Measurements from ENCODE around the gene RAB44.

Gene RAB44

DNA sequence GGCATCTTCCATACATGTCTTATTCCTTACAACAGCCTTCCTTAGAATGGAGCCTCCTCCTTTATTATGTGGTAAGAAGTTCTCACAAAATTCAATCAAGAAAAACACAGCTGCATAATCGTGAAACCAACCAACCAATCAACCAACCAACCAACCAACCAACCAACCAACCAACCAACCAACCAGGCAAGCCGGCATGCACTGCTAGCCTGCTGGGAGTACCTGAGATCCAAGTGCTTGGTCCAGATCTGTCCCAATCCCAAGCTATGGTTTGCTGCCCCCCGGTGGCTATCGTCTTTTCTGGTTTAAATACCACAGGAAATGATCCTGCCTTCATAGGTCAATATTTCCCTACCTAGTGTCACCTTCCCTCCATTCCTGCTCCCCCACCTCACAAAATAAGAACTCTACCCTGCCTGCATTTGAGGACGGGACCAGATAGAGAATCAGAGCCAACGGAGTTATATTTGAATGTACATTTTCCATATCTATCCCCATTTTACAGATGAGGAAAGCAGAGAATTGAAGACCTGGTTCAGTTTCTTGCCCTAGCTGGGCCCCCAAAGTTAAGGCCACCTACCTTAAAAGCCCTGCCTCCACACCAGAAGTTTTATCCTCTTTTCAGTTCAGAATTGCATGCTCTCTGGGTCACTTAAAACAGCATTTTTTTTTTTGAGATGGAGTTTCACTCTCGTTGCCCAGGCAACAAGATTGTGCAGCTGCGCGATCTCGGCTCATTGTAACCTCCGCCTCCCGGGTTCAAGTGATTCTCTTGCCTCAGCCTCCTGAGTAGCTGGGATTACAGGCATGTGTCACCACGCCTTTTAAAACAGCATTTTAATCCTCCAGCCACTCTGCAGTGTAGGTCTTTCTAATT lies 27.1 kb downstream of the RAB44 start:
- intact Hi-C loops (cut with DNase I) = no loop called here
- DNase-seq = peak in 6 of 10 donors; percentile 38 to 88 (median 64)

DNA sequence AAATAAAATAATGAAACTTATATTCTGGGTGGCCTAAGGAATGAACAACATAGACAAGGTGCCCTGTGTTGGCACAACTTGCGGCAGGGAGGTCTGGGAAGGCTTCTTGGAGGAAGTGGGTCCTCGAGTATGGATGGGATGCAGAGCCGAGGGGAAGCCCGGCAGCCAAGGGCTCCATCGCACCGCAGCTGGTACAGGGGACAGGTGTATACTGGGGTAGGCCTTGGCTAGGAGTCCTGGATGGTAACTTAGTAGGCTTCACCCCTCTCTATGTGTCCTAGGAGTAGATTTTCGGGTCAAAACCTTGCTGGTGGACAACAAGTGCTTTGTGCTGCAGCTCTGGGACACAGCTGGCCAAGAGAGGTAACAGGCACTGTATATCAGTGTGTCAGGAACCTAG lies 28.0 kb downstream of the RAB44 start:
- peak in 1 of 10 donors; percentile 69 for DNase-seq
- intact Hi-C loops (cut with DNase I) = no loop called here

DNA sequence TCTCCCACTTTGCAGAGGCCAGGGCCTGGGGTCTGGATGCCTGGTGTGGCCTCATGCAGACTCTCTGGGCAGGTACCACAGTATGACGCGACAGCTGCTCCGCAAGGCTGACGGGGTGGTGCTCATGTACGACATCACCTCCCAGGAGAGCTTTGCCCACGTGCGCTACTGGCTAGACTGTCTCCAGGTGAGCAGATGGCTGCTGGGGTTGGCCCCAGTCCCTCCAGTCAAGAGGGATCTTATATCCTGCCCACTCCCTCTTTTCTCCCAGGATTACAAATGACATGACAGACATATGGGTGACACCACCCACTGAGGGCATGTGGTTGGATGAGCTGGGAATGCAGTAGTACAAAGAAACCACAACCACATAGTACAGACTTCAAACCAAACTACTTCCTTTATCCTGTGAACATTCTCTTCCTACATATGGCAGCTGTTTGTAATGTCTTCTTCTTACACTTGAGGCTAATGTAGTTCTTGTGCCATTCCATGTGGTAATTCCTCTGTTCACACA lies 29.9 kb downstream of the RAB44 start:
- DNase-seq = peak in 2 of 10 donors; percentile 22 to 71
- intact Hi-C loops (cut with DNase I) = no loop called here

DNA sequence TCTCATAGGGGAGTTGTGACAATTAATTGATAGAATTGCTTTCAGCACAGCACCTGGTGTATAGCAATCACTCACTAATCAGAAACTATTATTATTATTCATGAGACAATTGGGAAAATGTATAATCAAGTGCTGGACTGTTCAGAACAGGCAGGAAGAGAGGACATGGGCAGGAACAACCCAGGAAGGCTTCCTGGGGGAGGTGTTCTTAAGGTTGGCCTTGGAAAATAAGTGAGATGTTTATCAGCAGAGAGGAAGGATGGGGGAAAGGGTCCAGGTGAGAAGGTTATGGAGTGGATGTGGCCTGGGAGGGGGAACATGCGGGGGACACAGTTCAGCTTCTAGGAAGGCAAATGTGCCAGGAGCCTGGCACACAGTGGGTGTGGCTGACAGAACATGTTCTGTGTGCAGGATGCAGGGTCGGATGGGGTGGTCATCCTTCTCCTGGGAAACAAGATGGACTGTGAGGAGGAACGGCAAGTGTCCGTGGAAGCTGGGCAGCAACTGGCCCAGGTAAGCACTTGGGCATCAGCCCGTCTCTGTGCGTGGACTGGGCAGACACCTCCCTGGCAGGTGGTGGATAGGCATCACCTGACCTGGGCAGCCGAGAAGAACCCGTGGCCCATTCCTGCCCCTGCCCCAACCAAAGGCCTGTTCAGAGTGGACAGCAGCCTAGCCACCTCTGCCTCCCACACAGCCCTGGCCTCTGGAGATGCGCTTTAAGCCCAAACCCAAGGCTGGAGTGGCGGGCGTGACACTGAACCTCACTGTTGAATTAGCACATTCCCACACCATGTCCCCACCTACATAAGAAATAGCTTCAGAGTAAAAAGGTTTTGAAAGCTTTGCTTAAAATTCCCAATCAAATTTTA lies 30.9 kb downstream of the RAB44 start:
- intact Hi-C loops (cut with DNase I) = no loop called here
- DNase-seq = peak in 2 of 10 donors; percentile 67 to 68

DNA sequence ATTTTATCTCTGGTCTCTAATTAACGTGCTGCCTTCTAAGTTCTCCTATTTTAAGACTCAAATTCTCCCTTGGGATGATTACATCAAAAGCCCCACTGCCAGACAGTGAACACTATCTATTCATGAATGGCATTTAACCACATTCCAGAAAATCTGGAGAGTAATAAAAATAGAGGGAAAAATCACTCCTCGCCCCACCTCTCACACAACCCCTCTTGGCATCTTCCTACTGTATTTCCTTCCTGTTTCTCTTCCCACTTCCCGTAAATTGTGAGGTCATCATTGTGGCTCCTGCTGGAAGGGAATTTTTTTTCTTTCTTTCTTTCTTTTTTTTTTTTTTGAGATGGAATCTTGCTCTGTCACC lies 31.5 kb downstream of the RAB44 start:
- intact Hi-C loops (cut with DNase I) = no loop called here
- no peak for DNase-seq

DNA sequence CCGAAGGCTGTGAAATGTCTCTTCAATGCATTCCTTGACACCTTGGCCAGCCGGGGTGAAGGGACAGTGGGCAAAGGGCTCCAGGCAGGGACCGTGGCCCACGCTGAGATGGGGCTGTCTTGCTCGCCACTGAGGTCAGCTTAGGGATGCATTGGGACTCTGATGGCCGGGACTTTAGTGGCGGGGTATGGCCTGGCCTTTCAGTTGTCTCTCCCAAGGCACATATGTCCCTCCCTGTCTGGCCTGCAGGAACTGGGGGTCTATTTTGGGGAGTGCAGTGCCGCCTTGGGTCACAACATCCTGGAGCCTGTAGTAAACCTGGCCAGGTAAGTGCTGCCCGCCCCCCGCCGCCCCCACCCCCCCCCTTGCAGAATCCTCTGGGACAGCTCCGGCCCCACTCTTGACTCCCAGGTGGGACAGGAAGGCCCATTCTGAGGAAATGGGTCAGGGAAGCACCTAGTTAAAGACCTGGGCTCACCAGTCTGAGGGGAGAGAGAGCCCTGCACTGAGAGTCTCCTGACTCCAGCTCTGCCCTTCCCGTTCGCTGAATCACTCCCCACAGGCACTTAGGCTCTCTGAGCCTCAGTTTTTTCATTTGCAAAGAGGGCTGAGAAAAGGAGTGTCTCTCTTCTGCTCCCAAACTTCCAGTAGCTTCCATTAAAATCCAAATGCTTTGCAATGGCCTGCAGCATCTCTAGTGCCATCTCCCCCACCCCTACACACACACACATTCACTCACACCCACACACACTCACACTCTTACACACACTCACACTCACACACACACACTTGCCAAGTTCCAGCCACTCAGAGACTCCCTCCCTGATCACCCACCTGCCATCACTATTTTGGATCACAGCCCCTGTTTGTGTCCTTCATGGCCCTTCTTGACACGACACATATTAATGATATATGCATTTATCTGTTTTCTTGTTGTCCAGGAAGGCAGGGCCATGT lies 33.1 kb downstream of the RAB44 start:
- intact Hi-C loops (cut with DNase I) = no loop called here
- DNase-seq = peak in 3 of 10 donors; percentile 17 to 48 (median 41)

DNA sequence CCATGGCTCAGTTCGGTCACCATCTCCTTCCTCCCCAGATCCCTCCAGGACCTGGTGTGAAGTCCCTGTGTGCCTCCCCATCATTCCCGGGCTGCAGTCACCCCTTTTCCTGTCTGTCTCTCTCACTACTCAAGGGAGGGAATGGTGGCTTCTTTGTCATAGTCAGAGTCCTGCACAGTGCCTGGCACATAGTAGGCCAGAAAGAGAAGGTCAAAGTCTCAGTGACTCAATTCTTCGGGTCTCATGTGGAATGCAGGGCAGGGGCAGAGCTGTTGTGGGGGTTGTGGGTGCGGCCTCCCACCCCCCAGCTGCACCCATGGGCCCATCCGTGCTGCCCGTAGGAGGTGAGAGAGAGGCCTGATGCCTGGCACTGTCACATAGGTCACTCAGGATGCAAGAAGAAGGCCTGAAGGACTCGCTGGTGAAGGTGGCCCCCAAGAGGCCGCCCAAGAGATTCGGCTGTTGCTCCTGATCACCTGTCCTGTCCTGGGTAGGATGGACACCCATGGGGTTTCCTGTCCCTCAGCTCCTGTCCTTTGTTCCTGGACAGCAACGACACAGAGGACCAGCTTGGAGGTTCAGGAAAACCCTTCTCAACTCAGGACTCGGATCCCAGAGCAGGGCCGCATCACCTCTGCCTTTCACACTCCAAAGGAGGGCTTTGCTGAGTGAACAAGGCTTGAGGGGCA lies 34.1 kb downstream of the RAB44 start:
- DNase-seq = peak in 3 of 10 donors; percentile 30 to 72 (median 60)
- intact Hi-C loops (cut with DNase I) = no loop called here

DNA sequence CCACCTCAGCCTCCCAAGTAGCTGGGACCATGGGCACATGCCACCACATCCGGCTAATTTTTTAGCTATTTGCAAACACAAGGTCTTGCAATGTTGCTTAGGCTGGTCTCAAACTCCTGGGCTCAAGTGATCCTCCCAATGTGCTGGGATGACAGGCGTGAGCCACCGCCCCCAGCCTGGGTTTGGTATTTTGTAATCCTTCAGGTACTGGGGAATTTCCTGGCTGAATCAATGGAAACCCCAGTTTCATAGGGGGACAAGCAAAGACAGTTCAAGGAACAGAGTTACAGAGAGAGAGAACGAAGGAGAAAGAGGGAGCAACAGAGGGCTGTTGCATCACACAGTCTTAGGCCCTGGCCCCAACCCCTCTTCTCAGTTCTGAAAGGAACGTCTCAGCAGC lies 35.7 kb downstream of the RAB44 start:
- peak in 3 of 10 donors; percentile 6 to 45 (median 16) for DNase-seq
- intact Hi-C loops (cut with DNase I) = no loop called here

DNA sequence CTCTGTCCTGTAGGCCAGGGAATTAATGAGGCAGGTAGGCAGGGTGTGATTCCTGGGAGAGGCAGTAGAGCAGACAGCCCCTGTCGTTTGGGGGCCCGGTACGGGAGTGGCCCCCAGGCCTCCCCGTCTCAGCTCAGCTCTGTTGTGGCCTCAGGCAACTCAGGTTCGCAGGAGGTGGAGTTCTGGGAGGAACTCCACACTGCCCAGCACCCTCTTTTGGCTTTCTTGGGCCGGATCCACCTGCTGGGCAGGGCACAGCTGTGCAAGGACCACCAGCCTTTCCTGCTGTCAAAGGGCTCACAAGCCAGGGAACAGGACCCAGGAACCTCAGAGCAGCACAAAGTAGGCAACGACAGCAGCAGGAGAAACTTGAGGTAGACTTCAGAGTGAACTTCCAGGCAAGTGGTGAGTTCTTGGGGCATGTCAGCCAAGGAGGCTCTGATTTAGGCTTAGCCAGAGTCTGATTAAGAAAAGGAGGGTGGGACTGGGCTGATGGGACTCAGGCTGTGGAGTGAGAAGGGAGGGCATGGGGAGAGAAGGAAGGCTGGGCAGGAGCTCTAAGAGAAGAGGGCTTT lies 36.9 kb downstream of the RAB44 start:
- intact Hi-C loops (cut with DNase I) = no loop called here
- peak in 2 of 10 donors; percentile 17 to 42 for DNase-seq

DNA sequence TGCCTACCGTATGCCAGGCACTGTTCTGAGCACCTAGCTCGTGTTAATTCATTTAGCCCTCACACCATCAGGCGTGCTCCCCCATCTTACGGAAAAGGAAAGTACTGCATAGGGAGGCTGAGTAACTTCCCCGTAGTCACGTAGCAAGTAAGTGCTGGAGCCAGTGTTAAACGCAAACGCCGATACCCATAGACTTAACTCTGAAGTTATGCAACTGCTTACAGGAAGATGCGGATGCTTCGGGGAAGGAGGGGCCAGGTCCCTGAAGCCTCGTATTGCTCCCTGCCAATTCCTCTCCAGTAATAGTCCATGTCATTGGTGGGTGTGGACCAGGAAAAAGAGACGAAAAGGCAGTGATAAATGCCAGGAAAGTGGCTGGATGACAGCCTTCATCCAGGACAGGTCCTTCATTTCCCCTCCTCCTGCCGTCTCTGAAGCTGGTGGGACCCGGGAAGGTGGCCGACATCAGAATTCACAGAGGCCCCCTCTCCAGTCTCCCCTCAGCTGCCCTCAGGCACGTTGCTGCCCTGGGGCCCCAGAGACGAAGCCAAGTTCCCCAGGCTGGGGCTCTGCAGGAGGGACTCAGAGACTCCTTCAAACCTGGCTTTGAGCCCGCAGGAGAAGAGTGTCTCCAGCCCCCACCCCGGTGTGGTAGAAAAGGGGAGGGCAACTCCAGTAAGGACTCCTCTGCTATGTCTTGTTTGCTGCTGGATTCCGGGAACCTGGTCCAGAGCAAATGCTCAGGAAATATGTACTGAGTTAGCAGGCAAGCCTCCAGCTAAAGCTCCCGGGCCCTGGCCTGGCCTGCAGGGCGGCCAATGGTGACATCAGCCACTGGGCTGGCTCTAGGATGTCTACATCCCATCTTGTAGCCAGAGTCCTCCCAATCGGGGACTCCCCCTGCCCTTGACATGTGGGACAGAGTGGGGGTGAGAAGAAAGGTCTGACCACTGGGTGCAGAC lies 37.8 kb downstream of the RAB44 start:
- peak in 3 of 10 donors; percentile 24 to 67 (median 39) for DNase-seq
- intact Hi-C loops (cut with DNase I) = no loop called here

DNA sequence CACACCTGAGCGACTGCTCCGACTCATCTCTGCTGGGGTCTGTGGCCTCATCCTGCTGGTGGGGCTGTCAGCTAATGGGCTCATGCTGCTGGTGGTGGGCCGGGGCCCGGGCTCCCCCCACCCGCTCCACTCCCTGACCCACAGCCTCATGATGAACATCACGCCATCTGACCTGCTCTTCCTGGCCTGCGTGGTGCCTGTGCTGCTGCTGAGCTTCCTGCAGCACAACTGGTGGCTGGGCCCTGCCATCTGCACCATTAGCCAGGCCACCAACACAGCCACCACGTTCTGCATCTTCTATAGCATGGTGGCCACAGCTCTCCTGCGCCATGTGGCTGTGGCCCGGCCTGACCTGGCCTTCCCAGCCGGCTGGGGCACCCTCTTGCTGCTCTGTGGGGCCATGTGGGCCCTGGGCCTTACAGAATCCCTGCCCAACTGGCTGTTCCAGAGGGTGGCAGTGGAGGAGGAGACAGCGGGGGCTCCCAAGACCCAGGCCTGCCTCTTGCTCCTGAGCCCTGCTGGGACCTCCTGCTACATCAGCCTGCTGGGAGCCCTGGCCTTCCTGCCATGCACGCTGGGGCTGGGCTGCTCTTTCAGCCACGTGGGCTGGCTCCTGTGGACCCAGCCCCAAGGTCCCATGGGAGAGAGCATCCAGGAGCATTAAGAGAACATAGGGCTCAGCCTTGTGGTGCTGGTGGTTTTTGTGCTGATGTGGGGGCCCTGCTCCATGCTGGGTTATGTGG lies 39.6 kb downstream of the RAB44 start:
- intact Hi-C loops (cut with DNase I) = no loop called here
- no peak for DNase-seq

DNA sequence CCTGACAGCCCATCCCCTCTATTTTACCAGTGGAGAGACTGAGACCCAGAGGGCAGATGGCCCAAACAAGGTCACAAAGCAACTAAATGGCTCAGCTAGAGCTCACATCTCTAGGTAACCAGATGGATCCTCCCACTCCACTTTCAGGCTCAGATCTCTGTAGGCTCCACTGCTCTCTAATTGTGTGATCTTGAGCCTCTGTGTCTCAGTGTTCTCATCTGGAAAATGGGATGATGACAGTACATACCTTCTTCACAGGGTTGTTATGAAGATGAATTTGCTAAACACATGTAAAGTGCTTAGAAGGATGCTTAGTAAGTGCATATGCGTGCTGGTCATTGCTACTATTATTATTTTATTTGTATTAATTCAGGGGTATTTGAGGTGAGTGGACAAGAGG lies 40.5 kb downstream of the RAB44 start:
- no peak for DNase-seq
- intact Hi-C loops (cut with DNase I) = no loop called here

DNA sequence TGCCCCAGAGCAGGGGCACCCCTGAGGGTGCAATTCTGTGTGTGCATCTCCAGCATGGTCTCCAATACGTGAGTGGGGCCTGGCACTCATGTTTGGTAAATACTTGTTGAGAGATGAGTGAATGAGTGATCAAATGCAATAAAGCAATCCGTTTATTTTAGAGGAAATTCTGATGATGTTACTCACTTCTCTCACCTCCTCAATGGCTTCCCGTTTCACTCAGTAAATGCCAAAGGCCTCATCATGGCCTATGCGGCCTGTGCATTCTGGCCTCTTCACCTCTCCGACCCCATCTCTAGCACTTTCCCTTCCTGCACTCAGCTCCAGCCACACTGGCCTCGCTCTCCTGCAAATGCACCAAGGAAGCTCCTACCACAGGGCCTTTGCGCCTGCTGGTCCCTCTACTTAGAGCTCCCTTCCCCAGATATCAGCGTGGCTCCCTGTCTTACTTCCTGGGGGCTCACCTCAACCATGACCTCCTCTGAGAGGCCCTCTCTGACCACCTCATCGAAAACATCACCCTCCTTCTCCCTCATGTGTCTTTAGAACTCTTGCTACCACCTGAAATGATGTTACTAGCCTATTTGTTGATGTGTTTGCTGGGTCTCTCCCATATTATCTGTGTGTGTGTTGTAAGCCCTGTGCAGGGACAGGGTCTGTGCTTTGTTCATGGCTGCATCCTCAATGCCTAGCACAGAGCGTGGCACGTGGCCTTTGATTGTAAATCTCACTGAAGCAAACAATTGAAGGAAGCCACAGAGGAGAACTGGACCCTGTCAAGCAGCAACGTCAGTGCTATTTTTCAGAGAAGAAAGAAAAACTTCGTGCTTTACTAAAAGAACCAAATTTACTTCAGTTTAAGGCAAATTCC lies 42.6 kb downstream of the RAB44 start:
- intact Hi-C loops (cut with DNase I) = no loop called here

DNA sequence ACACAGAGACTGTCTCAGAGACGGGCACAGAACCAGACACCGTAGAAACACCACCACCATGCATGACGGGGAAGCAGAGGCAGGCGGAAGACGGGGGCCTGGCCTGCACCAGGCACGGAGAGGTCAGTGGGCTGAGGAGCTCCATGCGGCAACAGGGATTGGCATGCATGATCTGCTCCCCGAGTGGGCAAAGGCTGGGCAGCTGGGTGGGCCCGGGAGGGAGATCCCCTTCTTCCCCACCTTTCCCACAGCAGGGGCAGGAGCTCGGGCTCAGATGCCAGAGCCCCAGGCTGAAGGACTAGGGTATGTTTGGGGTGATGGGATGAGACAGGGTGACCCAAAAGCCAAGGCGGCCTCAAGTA lies 43.2 kb downstream of the RAB44 start:
- intact Hi-C loops (cut with DNase I) = no loop called here
- no peak for DNase-seq

More for the DNA sequence above, 42.6 kb downstream of the RAB44 start:
- DNase-seq = no peak

DNA sequence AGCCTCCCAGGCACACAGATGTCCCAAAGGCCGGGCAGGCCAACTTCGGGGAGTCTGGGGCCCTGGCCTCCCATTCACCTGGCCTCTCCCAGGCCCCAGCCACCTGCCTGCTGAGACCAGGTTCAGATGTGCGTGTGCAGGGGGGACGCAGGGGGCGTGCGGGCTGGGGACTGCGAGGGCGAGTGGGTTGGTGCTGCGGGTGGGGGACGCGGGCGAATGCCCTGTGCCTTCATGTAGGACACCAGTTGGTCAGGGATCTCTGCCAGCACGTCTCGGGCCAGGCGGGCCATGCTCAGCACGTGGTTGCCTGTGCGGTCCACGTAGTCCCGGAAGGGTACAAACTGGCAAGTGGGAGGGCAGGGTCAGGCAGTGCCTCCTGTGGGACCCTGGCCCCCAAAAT lies 44.5 kb downstream of the RAB44 start:
- intact Hi-C loops (cut with DNase I) = no loop called here
- DNase-seq = no peak

DNA sequence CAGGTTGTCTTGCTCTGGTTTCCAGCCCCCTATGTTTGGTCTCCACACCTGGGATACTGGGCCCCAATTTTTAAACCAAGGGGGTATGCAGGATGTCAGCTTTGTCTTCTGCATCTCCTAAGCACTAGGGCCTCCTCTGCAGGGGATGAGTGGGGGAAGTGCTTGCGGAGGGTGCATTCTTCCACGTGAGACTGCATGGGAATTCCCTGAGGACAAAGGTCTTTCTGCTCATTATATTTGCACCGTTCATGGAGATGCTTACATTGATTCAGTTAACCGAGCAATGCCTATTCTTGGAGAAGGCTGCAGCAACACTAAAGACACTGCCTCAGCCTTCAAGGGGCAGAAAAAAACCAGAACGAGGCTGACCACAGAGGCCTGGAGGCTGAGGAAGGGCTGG lies 45.4 kb downstream of the RAB44 start:
- intact Hi-C loops (cut with DNase I) = no loop called here
- no peak for DNase-seq
